Spleen (tissue), 11 donors: ENCODE data around the gene C1QTNF1. TPM values are rescaled to one million over a fixed set of nuclear protein-coding genes. Genes with fewer than 3 reads are reported as not detected.

ENCODE experiments used
- DNase-seq: peaks from one replicate; pipeline ENCODE4 v3.0.0-alpha.2; 2020
- H3K27ac ChIP-seq, 8 donors: fragments of 200-600 bp; sonication (generic) in 7 of 8; 1 replicate in 4 of 8; 2 replicates in 4 of 8; pipeline versions ENCODE4 v1.5.0 to v1.8.0; 2016 to 2021; ENCODE audit warnings: inconsistent platforms in 4 of 8, mild to moderate bottlenecking in 4 of 8, moderate library complexity in 1 of 8
- H3K27me3 ChIP-seq, 7 donors: fragments of 200-600 bp; sonication (generic) in 6 of 7; replicated peaks in 1 of 7; 1 replicate in 4 of 7; 2 replicates in 3 of 7; pipeline versions ENCODE4 v1.5.0 to v1.8.0; 2016 to 2021; ENCODE audit warnings: inconsistent platforms in 3 of 7, mild to moderate bottlenecking in 1 of 7
- H3K36me3 ChIP-seq, 6 donors: fragments of 200-600 bp; sonication (generic) in 5 of 6; 1 replicate in 4 of 6; 2 replicates in 2 of 6; pipeline versions ENCODE4 v1.5.0 to v1.8.0; 2016 to 2021; ENCODE audit warnings: inconsistent platforms in 2 of 6
- H3K4me1 ChIP-seq, 6 donors: fragments of 200-600 bp; sonication (generic) in 5 of 6; 1 replicate in 3 of 6; 2 replicates in 3 of 6; pipeline versions ENCODE4 v1.5.0 to v1.8.0; 2016 to 2021; ENCODE audit warnings: inconsistent platforms in 3 of 6
- H3K4me3 ChIP-seq, 8 donors: fragments of 200-600 bp; sonication (generic) in 7 of 8; 1 replicate in 4 of 8; 2 replicates in 4 of 8; pipeline versions ENCODE4 v1.5.0 to v1.8.0; 2016 to 2021; ENCODE audit warnings: inconsistent platforms in 4 of 8, mild to moderate bottlenecking in 4 of 8, moderate library complexity in 2 of 8
- H3K9me3 ChIP-seq, 8 donors: fragments of 200-600 bp; sonication (generic) in 7 of 8; 1 replicate in 4 of 8; 2 replicates in 4 of 8; pipeline versions ENCODE4 v1.5.0 to v1.8.0; 2016 to 2021; ENCODE audit warnings: inconsistent platforms in 4 of 8
- CTCF ChIP-seq, 11 experiments: fragments of 200-600 bp in 7 of 11; fragments of 450-650 bp in 4 of 11; sonication (generic) in 4 of 11; IDR thresholded peaks in 8 of 11; conservative IDR thresholded peaks in 3 of 11; 1 replicate in 7 of 11; 2 replicates in 4 of 11; pipeline versions ENCODE4 v1.4.0 to v1.8.0; 2016 to 2021; ENCODE audit warnings: antibody characterized with exemption in 11 of 11, inconsistent platforms in 4 of 11, mild to moderate bottlenecking in 1 of 11
- POLR2A ChIP-seq, 3 donors: fragments of 450-650 bp; IDR thresholded peaks; one replicate each; pipeline ENCODE4 v1.5.1; 2017; ENCODE audit warnings: antibody characterized with exemption in 3 of 3, mild to moderate bottlenecking in 1 of 3
- POLR2AphosphoS5 ChIP-seq, 3 donors: sonication (generic); formaldehyde crosslinking; IDR thresholded peaks; one replicate each; pipeline ENCODE4 v1.5.1; 2017; ENCODE audit warnings: antibody characterized with exemption in 3 of 3
- whole genome bisulfite sequencing, 5 donors: extraction: QIAGEN DNeasy Blood & Tissue Kit in 3 of 5; methylation state at CpG; one replicate each; pipeline versions ENCODE4 v1.1.5 to v1.1.7; 2013 to 2018; 5-methylcytosine and 5-hydroxymethylcytosine counted together
- intact Hi-C: fragments of 100-400 bp; cut with DNase I; formaldehyde crosslinking; loops from one replicate; pipeline ENCODE4 v1.15.0; 2023; ENCODE audit warnings: low total_unique reads
- polyA plus RNA-seq, 3 donors: library from polyadenylated mRNA; stranded (reverse); fragments of 200-250 nt; gene quantifications; one replicate each; pipeline ENCODE4 v1.2.1, GENCODE V29; 2013
- total RNA-seq, 7 donors: library from RNA; depleted of rRNA in 3 of 7; stranded (reverse); fragments of >200 nt in 3 of 7; fragmentation: NEBNext Ultra II Directional in 4 of 7; extraction: Animal tissue kit (Norgen Biotek cat#: 25700) in 4 of 7; gene quantifications; one replicate each; pipeline versions ENCODE4 v1.1.0 to v1.2.1, GENCODE V29; 2016 to 2021
- donor health status: healthy with polysubstance abuse.
- donor health status: DM: no; HTN: no; CAD: no; lungs with moderate emphysema.
- donor health status: DM: no; HTN: no; CAD: no.
- donor health status: Bipolar disorder and iron deficiency.
- donor health status: healthy.
- donor health status: DM: no; HTN: no; CAD: no.
- donor health status: DM: yes; HTN: yes; CAD: no.

C1QTNF1 gene
- total and polyA plus RNA-seq, 10 donors = 14.7 to 101 (median 44.4) TPM

GRCh38 chr17:79047923-79048825, 24.2 kb downstream of the C1QTNF1 start:
- Histone ChIP-seq H3K4me3 (peak overlapping the region in 2 of 8 donors; percentile 3 to 7), H3K4me1 (peaks cover 4 to 79% (median 30%) of the 10 kb centered on the region in 6 donors), H3K9me3 (peaks cover 0 to 3% (median 0%) of the 10 kb centered on the region in 8 donors), H3K27ac (peak overlapping the region in 5 of 8 donors; percentile 25 to 71 (median 46)), H3K36me3 (peaks cover 0 to 9% (median 0%) of the 10 kb centered on the region in 6 donors), H3K27me3 (peaks cover 0 to 39% (median 0%) of the 10 kb centered on the region in 7 donors)
- WGBS, 5 donors = 82 to 93% (median 84%) methylated on average over 38 to 41 of the region's 41 CpGs
- intact Hi-C loops = no loop called here
- no peak for TF ChIP-seq CTCF (IDR thresholded peaks at IDR 0.05 in 8 of 11, conservative IDR thresholded peaks at IDR 0.05 in 3 of 11)
- TF ChIP-seq POLR2AphosphoS5 (IDR thresholded peaks at IDR 0.05) = peak in 2 of 3 donors; percentile 30 to 67
- peak; percentile 66 for DNase-seq

DNA sequence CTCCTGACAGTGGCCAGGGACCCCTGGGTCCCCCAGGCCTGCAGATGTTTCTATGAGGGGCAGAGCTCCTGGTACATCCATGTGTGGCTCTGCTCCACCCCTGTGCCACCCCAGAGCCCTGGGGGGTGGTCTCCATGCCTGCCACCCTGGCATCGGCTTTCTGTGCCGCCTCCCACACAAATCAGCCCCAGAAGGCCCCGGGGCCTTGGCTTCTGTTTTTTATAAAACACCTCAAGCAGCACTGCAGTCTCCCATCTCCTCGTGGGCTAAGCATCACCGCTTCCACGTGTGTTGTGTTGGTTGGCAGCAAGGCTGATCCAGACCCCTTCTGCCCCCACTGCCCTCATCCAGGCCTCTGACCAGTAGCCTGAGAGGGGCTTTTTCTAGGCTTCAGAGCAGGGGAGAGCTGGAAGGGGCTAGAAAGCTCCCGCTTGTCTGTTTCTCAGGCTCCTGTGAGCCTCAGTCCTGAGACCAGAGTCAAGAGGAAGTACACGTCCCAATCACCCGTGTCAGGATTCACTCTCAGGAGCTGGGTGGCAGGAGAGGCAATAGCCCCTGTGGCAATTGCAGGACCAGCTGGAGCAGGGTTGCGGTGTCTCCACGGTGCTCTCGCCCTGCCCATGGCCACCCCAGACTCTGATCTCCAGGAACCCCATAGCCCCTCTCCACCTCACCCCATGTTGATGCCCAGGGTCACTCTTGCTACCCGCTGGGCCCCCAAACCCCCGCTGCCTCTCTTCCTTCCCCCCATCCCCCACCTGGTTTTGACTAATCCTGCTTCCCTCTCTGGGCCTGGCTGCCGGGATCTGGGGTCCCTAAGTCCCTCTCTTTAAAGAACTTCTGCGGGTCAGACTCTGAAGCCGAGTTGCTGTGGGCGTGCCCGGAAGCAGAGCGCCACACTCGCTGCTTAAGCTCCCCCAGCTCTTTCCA, 25.1 kb downstream of the C1QTNF1 start:
- intact Hi-C loops = no loop called here
- H3K4me3 ChIP-seq = no peak overlapping the region
- H3K36me3 ChIP-seq = peaks cover 0 to 9% (median 0%) of the 10 kb centered on the region in 6 donors
- DNase-seq = peak; percentile 52
- peaks cover 4 to 74% (median 29%) of the 10 kb centered on the region in 6 donors for H3K4me1 ChIP-seq
- TF ChIP-seq CTCF (IDR thresholded peaks at IDR 0.05 in 8 of 11, conservative IDR thresholded peaks at IDR 0.05 in 3 of 11) (no peak), POLR2AphosphoS5 (IDR thresholded peaks at IDR 0.05) (no peak), POLR2A (IDR thresholded peaks at IDR 0.05) (no peak)
- 73 to 82% (median 78%) methylated on average over 20 to 21 of the region's 21 CpGs for WGBS, 5 donors
- peak overlapping the region in 5 of 8 donors; percentile 39 to 71 (median 57) for H3K27ac ChIP-seq
- H3K9me3 ChIP-seq = peaks cover 0 to 12% (median 5%) of the 10 kb centered on the region in 8 donors
- peaks cover 0 to 37% (median 0%) of the 10 kb centered on the region in 7 donors for H3K27me3 ChIP-seq

DNA sequence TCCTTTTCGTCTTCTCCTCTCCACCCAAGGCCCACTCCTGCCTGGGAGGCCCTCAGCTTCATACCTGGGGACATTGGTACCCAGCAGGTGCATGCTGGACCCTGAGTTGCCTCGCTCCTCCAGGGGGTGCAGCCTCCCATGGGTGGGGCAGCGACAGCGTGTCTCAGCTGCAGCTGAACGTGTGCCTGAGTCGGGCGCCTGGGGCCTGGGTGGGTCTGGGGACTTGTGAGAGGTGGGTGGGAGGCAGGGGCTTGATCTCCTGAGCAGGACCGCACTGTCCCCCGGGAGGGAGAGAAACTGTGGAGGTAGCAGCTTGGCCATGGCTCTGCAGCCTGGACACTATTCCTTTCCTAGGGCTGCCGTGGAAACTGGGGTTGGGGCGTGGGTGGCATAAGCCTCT, 25.9 kb downstream of the C1QTNF1 start:
- 81 to 91% (median 87%) methylated on average over 11 of the region's 11 CpGs for WGBS, 5 donors
- DNase-seq = peak; percentile 71
- TF ChIP-seq POLR2A (IDR thresholded peaks at IDR 0.05) (no peak), POLR2AphosphoS5 (IDR thresholded peaks at IDR 0.05) (no peak), CTCF (IDR thresholded peaks at IDR 0.05 in 8 of 11, conservative IDR thresholded peaks at IDR 0.05 in 3 of 11) (no peak)
- peaks cover 0 to 9% (median 0%) of the 10 kb centered on the region in 6 donors for H3K36me3 ChIP-seq
- peaks cover 0 to 20% (median 12%) of the 10 kb centered on the region in 8 donors for H3K9me3 ChIP-seq
- peaks cover 4 to 67% (median 24%) of the 10 kb centered on the region in 6 donors for H3K4me1 ChIP-seq
- no peak overlapping the region for H3K4me3 ChIP-seq
- intact Hi-C loops = no loop called here
- H3K27ac ChIP-seq = peak overlapping the region in 4 of 8 donors; percentile 46 to 71 (median 60)
- peaks cover 0 to 31% (median 0%) of the 10 kb centered on the region in 7 donors for H3K27me3 ChIP-seq
